Measurements from ENCODE around the gene IL6ST. TPM values are rescaled to one million over a fixed set of nuclear protein-coding genes. Genes with fewer than 3 reads are reported as not detected.

Gene IL6ST
- total RNA-seq, 1 experiment from 2014 or later = 181 TPM

DNA sequence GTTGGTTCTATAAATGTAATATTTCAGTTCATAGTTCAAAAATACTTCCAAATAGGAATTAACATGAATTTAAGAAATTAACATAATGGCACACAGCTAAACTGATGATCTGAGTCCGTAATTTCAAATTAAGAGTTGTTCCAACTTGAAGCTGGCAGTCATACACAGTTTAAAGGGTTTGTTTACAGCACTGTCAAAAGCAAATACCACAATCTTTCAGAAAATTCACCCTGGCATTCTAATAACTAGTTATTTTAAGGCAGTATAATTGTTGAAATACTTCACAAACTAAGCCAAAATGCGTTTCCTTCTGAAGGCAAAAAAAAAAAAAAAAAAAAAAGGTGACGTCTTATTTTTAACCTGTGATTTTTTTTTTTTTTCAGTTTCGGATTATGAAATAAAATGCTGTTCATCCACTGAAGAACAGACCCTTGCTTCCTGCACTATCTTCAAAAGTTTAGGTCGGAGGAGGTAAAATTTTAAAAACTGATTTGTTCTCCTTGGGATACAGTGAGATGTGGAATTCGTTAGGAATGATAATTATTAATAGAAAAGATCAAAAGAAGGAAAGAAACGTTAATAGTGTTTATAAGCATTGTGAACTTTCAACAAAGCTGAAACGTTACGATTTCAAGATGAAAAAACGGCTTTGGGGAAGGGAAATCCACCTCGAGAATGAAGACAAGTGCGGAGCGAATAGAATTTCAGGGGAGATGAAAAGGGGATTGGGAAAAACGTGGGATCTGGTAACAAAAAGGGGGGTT is 850 bp downstream of the IL6ST start:
- no peaks in the 10 kb centered on the region; the same call in 1 of the 2 replicates for H3K36me3 ChIP-seq (ENCODE audit: control insufficient read depth, insufficient read depth, low read length)
- POLR2A ChIA-PET = no interaction called here
- TF ChIP-seq, protein P1, sequence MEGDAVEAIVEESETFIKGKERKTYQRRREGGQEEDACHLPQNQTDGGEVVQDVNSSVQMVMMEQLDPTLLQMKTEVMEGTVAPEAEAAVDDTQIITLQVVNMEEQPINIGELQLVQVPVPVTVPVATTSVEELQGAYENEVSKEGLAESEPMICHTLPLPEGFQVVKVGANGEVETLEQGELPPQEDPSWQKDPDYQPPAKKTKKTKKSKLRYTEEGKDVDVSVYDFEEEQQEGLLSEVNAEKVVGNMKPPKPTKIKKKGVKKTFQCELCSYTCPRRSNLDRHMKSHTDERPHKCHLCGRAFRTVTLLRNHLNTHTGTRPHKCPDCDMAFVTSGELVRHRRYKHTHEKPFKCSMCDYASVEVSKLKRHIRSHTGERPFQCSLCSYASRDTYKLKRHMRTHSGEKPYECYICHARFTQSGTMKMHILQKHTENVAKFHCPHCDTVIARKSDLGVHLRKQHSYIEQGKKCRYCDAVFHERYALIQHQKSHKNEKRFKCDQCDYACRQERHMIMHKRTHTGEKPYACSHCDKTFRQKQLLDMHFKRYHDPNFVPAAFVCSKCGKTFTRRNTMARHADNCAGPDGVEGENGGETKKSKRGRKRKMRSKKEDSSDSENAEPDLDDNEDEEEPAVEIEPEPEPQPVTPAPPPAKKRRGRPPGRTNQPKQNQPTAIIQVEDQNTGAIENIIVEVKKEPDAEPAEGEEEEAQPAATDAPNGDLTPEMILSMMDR (IDR thresholded peaks at IDR 0.05) = no peak
- TF ChIP-seq, protein P2, sequence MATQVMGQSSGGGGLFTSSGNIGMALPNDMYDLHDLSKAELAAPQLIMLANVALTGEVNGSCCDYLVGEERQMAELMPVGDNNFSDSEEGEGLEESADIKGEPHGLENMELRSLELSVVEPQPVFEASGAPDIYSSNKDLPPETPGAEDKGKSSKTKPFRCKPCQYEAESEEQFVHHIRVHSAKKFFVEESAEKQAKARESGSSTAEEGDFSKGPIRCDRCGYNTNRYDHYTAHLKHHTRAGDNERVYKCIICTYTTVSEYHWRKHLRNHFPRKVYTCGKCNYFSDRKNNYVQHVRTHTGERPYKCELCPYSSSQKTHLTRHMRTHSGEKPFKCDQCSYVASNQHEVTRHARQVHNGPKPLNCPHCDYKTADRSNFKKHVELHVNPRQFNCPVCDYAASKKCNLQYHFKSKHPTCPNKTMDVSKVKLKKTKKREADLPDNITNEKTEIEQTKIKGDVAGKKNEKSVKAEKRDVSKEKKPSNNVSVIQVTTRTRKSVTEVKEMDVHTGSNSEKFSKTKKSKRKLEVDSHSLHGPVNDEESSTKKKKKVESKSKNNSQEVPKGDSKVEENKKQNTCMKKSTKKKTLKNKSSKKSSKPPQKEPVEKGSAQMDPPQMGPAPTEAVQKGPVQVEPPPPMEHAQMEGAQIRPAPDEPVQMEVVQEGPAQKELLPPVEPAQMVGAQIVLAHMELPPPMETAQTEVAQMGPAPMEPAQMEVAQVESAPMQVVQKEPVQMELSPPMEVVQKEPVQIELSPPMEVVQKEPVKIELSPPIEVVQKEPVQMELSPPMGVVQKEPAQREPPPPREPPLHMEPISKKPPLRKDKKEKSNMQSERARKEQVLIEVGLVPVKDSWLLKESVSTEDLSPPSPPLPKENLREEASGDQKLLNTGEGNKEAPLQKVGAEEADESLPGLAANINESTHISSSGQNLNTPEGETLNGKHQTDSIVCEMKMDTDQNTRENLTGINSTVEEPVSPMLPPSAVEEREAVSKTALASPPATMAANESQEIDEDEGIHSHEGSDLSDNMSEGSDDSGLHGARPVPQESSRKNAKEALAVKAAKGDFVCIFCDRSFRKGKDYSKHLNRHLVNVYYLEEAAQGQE (IDR thresholded peaks at IDR 0.05; ENCODE audit: insufficient read depth in 1 of 2, low read depth in 2 of 2, low read length in 1 of 2) = no peak
- TF ChIP-seq POLR2AphosphoS5 (IDR thresholded peaks at IDR 0.05; ENCODE audit: low read depth, low read length) (no peak), SIN3A (IDR thresholded peaks at IDR 0.05; ENCODE audit: borderline replicate concordance, insufficient read depth, low read depth, low read length) (no peak), TCF7L2 (IDR thresholded peaks at IDR 0.05; ENCODE audit: low read depth, low read length) (no peak)
- no peaks in the 10 kb centered on the region for H3K27me3 ChIP-seq (ENCODE audit: control insufficient read depth, insufficient read depth, low read length)
- intact Hi-C loops (cut with micrococcal nuclease; ENCODE audit: unreplicated experiment) (loop anchor here (10.0 kb wide), 1 partner anchor 211 kb away; no protein-coding TSS in a partner anchor), in situ Hi-C loops (cut with HindIII; ENCODE audit: low pct_unique_long_range_greater_than_20kb, low sequenced_read_pairs) (no loop called here)
- BruUV-seq (replicated peaks) = no TSS peak
- no peaks in the 10 kb centered on the region for H3K9me3 ChIP-seq (ENCODE audit: control insufficient read depth, insufficient read depth, low read depth, low read length)
- CTCF ChIA-PET = interaction anchor here (0.5 kb wide), 1 partner anchor 957 kb away, joined by 4 read pairs; no protein-coding TSS in a partner anchor
- DNase-seq (ENCODE audit: low read depth, low spot score) (no peak), ATAC-seq (no peak)
- peaks cover 41% of the 10 kb centered on the region for H3K4me1 ChIP-seq (ENCODE audit: control insufficient read depth, insufficient read depth, low read length)
- peak overlapping the region; percentile 98 for H3K27ac ChIP-seq (ENCODE audit: low read length)
- H3K4me3 ChIP-seq (ENCODE audit: low read depth in 2 of 2, low read length in 2 of 2) = peak overlapping the region; percentile 92 to 96

DNA sequence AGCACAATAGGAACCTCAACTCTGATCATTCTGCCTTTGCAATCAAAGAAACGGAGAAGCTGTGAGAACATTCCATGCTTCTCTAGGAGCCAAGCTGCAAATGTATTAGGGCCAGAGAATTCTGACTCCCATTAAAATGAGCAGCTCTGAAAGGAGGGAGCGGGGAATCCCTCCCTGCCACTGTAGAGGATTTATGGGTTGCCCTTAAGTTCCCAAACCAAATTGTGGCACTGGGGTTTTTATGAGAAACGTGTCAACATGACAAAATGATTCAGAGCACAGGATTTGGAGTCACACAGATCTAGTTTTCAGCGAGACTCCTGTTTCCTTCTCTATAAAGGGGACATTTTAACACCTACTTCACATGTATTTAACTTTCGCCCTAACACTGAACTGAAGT is 1.8 kb downstream of the IL6ST start:
- in situ Hi-C loops (cut with HindIII; ENCODE audit: low pct_unique_long_range_greater_than_20kb, low sequenced_read_pairs) = no loop called here
- no peak for DNase-seq (ENCODE audit: low read depth, low spot score)
- H3K27ac ChIP-seq (ENCODE audit: low read length) = peak overlapping the region; percentile 98

More for the DNA sequence above, 1.8 kb downstream of the IL6ST start:
- ChIA-PET POLR2A (interaction anchor here (0.5 kb wide), 2 partner anchors 10 to 11 kb away, joined by 3 read pairs; no protein-coding TSS in a partner anchor), CTCF (no interaction called here)
- TF ChIP-seq, protein P1 (IDR thresholded peaks at IDR 0.05) = no peak
- TF ChIP-seq POLR2AphosphoS5 (IDR thresholded peaks at IDR 0.05; ENCODE audit: low read depth, low read length) (no peak), TCF7L2 (IDR thresholded peaks at IDR 0.05; ENCODE audit: low read depth, low read length) (no peak), SIN3A (IDR thresholded peaks at IDR 0.05; ENCODE audit: borderline replicate concordance, insufficient read depth, low read depth, low read length) (no peak)
- TF ChIP-seq, protein P2 (IDR thresholded peaks at IDR 0.05; ENCODE audit: insufficient read depth in 1 of 2, low read depth in 2 of 2, low read length in 1 of 2) = no peak
- Histone ChIP-seq H3K9me3 (ENCODE audit: control insufficient read depth, insufficient read depth, low read depth, low read length) (no peaks in the 10 kb centered on the region), H3K4me1 (ENCODE audit: control insufficient read depth, insufficient read depth, low read length) (peaks cover 41% of the 10 kb centered on the region), H3K4me3 (ENCODE audit: low read depth in 2 of 2, low read length in 2 of 2) (peak overlapping the region; percentile 92 to 96), H3K27me3 (ENCODE audit: control insufficient read depth, insufficient read depth, low read length) (no peaks in the 10 kb centered on the region), H3K36me3 (ENCODE audit: control insufficient read depth, insufficient read depth, low read length) (no peaks in the 10 kb centered on the region; the same call in 1 of the 2 replicates)
- no TSS peak for BruUV-seq (replicated peaks)
- no peak for ATAC-seq
- intact Hi-C loops (cut with micrococcal nuclease; ENCODE audit: unreplicated experiment) = loop anchor here (10.0 kb wide), 1 partner anchor 212 kb away; no protein-coding TSS in a partner anchor

Data from Panc1 (cell line).